HL-60 (cell line): ENCODE results near the gene SRSF4.
"Not testable (repeated sequence)": the region's sequence is repeated elsewhere in the genome, so short reads cannot be mapped to it uniquely, and the experiment has no call there.

Experiments
- DNase-seq, 2 experiments: peaks; one replicate each; pipeline ENCODE4 v3.0.0-alpha.2; 2010 to 2020; ENCODE audit warnings: low read depth in 1 of 2, low spot score in 1 of 2
- H3K27ac ChIP-seq: fragments of 250-450 bp; sonication (Bioruptor Pico); replicated peaks from 2 replicates; pipeline ENCODE4 v1.5.1; 2020; ENCODE audit warnings: mild to moderate bottlenecking, moderate library complexity
- H3K27me3 ChIP-seq: fragments of 250-450 bp; sonication (Bioruptor Pico); 2 replicates; pipeline ENCODE4 v1.5.1; 2021; ENCODE audit warnings: mild to moderate bottlenecking, moderate library complexity; ENCODE audit not compliant: insufficient read depth, poor library complexity, severe bottlenecking
- H3K4me3 ChIP-seq: replicated peaks from 2 replicates; pipeline ENCODE4 v1.5.1; 2011; ENCODE audit warnings: mild to moderate bottlenecking, control low read depth, low read length; ENCODE audit not compliant: insufficient read depth
- GABPA ChIP-seq: IDR thresholded peaks from 2 replicates; pipeline ENCODE4 v1.6.1; 2012; ENCODE audit warnings: low read depth
- POLR2AphosphoS5 ChIP-seq: IDR thresholded peaks from 2 replicates; pipeline ENCODE4 v1.6.1; 2012; ENCODE audit warnings: low read depth
- REST ChIP-seq: IDR thresholded peaks from 2 replicates; pipeline ENCODE4 v1.6.1; 2012; ENCODE audit warnings: low read depth; ENCODE audit not compliant: insufficient replicate concordance
- SPI1 ChIP-seq: IDR thresholded peaks from 2 replicates; pipeline ENCODE4 v1.6.1; 2012; ENCODE audit warnings: low read depth, mild to moderate bottlenecking, borderline replicate concordance
- TF ChIP-seq, protein P1 (sequence below): IDR thresholded peaks from one replicate; pipeline ENCODE4 v1.5.1; 2011; ENCODE audit warnings: low read length, control low read depth, inconsistent platforms; ENCODE audit not compliant: insufficient read depth

Gene SRSF4

DNA sequence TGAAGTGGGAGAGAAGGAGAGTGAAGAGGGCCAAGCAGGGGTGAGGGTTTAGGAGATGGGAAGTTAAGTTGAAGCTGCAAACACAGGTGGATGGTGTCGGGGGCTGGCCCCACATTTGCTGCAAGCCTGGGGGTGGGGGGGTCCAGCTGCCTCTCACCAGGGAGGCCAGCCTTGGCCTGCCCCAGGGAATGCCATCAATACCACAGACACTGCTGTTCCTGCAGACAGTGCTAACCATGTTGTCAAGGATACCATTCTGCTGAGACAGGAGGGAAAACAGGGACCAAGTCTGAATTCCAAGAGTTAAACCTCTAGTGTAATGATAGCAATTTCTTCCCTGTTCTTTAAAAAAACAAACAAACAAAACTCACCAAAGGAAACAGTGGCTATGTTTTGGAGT is 41.0 kb upstream of the SRSF4 start:
- TF ChIP-seq POLR2AphosphoS5 = no peak
- no peak for TF ChIP-seq REST
- TF ChIP-seq GABPA = no peak
- TF ChIP-seq, protein P1, sequence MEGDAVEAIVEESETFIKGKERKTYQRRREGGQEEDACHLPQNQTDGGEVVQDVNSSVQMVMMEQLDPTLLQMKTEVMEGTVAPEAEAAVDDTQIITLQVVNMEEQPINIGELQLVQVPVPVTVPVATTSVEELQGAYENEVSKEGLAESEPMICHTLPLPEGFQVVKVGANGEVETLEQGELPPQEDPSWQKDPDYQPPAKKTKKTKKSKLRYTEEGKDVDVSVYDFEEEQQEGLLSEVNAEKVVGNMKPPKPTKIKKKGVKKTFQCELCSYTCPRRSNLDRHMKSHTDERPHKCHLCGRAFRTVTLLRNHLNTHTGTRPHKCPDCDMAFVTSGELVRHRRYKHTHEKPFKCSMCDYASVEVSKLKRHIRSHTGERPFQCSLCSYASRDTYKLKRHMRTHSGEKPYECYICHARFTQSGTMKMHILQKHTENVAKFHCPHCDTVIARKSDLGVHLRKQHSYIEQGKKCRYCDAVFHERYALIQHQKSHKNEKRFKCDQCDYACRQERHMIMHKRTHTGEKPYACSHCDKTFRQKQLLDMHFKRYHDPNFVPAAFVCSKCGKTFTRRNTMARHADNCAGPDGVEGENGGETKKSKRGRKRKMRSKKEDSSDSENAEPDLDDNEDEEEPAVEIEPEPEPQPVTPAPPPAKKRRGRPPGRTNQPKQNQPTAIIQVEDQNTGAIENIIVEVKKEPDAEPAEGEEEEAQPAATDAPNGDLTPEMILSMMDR = no peak
- TF ChIP-seq SPI1 = no peak
- H3K4me3 ChIP-seq = no peak overlapping the region
- no peak overlapping the region for H3K27ac ChIP-seq
- no peak for DNase-seq
- H3K27me3 ChIP-seq = no peaks in the 10 kb centered on the region

GRCh38 chr1:29222260-29222659 is 40.6 kb upstream of the SRSF4 start:
- H3K4me3 ChIP-seq, DNase-seq, H3K27me3 ChIP-seq, H3K27ac ChIP-seq: not testable (repeated sequence)

DNA sequence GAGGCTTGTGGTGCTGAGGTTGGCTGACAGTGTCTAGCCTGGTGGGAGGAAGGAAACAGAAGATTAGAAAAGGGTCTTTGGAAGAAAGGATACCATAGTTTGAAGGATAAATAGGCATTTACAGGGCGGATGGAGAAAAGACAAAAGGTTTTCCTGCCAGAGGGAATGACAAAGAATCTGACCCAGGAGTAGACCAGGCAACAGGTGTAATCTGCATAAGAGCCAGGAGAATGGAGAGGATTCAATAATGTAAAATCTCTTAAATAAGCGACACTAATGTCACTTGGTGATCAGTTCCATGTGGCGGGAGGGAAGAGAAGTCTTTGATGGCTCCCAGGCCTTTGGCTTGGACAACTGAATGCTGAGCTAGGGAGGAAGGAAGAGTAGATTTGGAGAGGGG is 39.6 kb upstream of the SRSF4 start:
- no peaks in the 10 kb centered on the region for H3K27me3 ChIP-seq
- DNase-seq = no peak
- no peak overlapping the region for H3K27ac ChIP-seq
- TF ChIP-seq REST (no peak), GABPA (no peak), SPI1 (no peak), POLR2AphosphoS5 (no peak)
- TF ChIP-seq, protein P1 = no peak
- no peak overlapping the region for H3K4me3 ChIP-seq

GRCh38 chr1:29218223-29218622 is 36.5 kb upstream of the SRSF4 start:
- TF ChIP-seq GABPA = no peak
- no peak for TF ChIP-seq REST
- TF ChIP-seq, protein P1 = no peak
- TF ChIP-seq POLR2AphosphoS5 = no peak
- TF ChIP-seq SPI1 = no peak
- no peak overlapping the region for H3K4me3 ChIP-seq
- H3K27ac ChIP-seq = peak overlapping the region; percentile 14
- DNase-seq = no peak
- no peaks in the 10 kb centered on the region for H3K27me3 ChIP-seq
